KMS-11 (cell line): ENCODE results near the gene LGALSL.

Experiments used
- H2AFZ ChIP-seq: fragments of 200-600 bp; sonication (generic); 2 replicates; pipeline ENCODE4 v1.6.1; 2016; ENCODE audit warnings: antibody characterized with exemption, mixed run types, low read depth
- H3K27ac ChIP-seq: fragments of 200-600 bp; sonication (generic); 2 replicates; pipeline ENCODE4 v1.6.1; 2016; ENCODE audit warnings: mild to moderate bottlenecking, mixed run types
- H3K27me3 ChIP-seq: fragments of 200-600 bp; sonication (generic); 2 replicates; pipeline ENCODE4 v1.6.1; 2017; ENCODE audit warnings: mild to moderate bottlenecking, low read depth, mixed run types, moderate library complexity; ENCODE audit not compliant: insufficient read depth
- H3K36me3 ChIP-seq: fragments of 200-600 bp; sonication (generic); 2 replicates; pipeline ENCODE4 v1.6.1; 2017; ENCODE audit warnings: mild to moderate bottlenecking, mixed run types; ENCODE audit not compliant: insufficient read depth
- H3K4me1 ChIP-seq: fragments of 200-600 bp; sonication (generic); 2 replicates; pipeline ENCODE4 v1.6.1; 2016; ENCODE audit warnings: mild to moderate bottlenecking, low read depth, mixed run types; ENCODE audit not compliant: poor library complexity, severe bottlenecking
- H3K4me2 ChIP-seq: fragments of 200-600 bp; sonication (generic); 2 replicates; pipeline ENCODE4 v1.7.0; 2016; ENCODE audit warnings: mild to moderate bottlenecking, mixed run types
- H3K4me3 ChIP-seq: fragments of 200-600 bp; sonication (generic); IDR thresholded peaks from 2 replicates; pipeline ENCODE4 v1.6.1; 2017; ENCODE audit warnings: low read depth, low read length, mixed read lengths; ENCODE audit not compliant: insufficient read depth
- H3K79me2 ChIP-seq: fragments of 200-600 bp; sonication (generic); 2 replicates; pipeline ENCODE4 v1.6.1; 2016; ENCODE audit warnings: low read depth, mixed run types; ENCODE audit not compliant: insufficient read depth
- H3K9ac ChIP-seq: fragments of 200-600 bp; sonication (generic); 2 replicates; pipeline ENCODE4 v1.6.1; 2016; ENCODE audit warnings: mild to moderate bottlenecking, mixed run types
- H4K20me1 ChIP-seq: fragments of 200-600 bp; sonication (generic); 2 replicates; pipeline ENCODE4 v1.6.1; 2016; ENCODE audit warnings: mild to moderate bottlenecking, mixed run types; ENCODE audit not compliant: insufficient read depth
- CTCF ChIP-seq: fragments of 200-600 bp; sonication (generic); conservative IDR thresholded peaks from 2 replicates; pipeline ENCODE4 v1.6.1; 2017; ENCODE audit warnings: low read depth, mild to moderate bottlenecking, antibody characterized with exemption, low read length, moderate library complexity, mixed read lengths

Gene LGALSL

DNA sequence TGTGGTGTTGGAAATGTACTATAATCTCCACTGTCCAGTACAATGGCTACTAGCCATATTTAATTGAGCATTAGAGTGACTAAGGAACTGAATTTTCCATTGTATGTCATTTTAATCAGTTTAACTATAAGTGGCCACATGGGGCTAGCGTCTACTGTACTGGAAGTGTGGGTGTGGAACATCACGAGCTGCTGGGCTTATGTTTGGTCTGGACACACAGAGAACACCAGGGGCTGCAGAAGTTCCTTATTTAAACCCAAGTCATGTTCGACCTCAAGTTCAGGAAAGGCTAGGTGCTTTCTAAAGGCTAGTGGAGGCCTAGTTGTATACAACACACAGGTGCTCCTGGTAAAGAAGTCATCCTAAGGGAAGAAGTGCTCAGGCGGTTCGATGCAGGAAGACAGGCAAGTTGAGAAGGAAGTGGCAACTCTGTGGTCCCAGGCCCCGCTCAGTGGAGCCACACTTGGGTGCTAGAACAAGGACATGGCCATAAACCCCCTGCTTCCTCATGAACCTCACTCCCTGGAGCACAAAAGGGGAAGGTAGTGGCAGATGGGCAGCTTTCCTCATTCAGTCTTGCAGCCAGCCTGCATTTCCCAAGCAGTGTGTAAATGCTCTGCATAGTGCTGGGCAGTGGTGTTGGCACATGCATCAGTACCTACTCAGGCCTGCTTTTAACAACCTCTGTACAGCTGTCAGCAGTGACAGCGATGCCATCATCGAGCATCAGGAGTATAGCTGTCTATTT is 13.3 kb downstream of the LGALSL start:
- Histone ChIP-seq H3K4me2 (no peak overlapping the region), H3K9ac (no peak overlapping the region), H4K20me1 (no peaks in the 10 kb centered on the region), H3K4me1 (no peaks in the 10 kb centered on the region), H3K79me2 (no peaks in the 10 kb centered on the region), H3K27ac (no peak overlapping the region), H3K27me3 (no peaks in the 10 kb centered on the region; the same call in 1 of the 2 replicates), H3K36me3 (no peaks in the 10 kb centered on the region), H2AFZ (no peak overlapping the region), H3K4me3 (no peak overlapping the region)
- no peak for TF ChIP-seq CTCF

- H4K20me1 ChIP-seq, result no peaks in the 10 kb centered on the region
- H3K9ac ChIP-seq, result no peak overlapping the region
- no peak overlapping the region for H3K4me2 ChIP-seq
- no peak for TF ChIP-seq CTCF
- no peaks in the 10 kb centered on the region for H3K4me1 ChIP-seq
- H3K27me3 ChIP-seq, result no peaks in the 10 kb centered on the region; the same call in 1 of the 2 replicates
- no peaks in the 10 kb centered on the region for H3K79me2 ChIP-seq
- H3K4me3 ChIP-seq, result no peak overlapping the region
- H3K36me3 ChIP-seq, result no peaks in the 10 kb centered on the region
- H2AFZ ChIP-seq, result no peak overlapping the region
- no peak overlapping the region for H3K27ac ChIP-seq
Observed at GRCh38 chr2:64469261-64469660, 15.3 kb downstream of the LGALSL start.

DNA sequence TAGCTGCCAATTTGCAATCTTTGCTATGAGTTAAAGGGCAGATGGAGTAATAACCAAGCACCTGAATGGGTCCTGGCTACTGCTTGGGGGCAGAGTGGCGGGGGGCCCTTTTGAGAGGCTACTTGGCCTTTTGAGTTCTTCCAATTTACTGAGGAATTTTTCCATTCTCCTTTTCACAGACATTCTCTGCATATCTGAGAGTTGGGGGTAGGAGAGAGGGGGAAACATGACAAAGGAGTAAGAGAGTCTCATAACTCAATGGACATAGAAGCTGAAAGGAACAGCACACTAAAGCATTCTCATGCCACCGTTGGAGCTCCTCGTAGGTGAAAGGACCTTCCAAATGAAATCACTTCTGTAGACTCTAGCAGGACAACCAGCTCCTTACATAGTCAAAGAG is 16.1 kb downstream of the LGALSL start:
- H4K20me1 ChIP-seq, result no peaks in the 10 kb centered on the region
- no peaks in the 10 kb centered on the region for H3K79me2 ChIP-seq
- no peaks in the 10 kb centered on the region for H3K36me3 ChIP-seq
- no peak overlapping the region for H3K9ac ChIP-seq
- no peak for TF ChIP-seq CTCF
- H2AFZ ChIP-seq, result no peak overlapping the region
- no peak overlapping the region for H3K27ac ChIP-seq
- H3K27me3 ChIP-seq, result no peaks in the 10 kb centered on the region; the same call in 1 of the 2 replicates
- no peaks in the 10 kb centered on the region for H3K4me1 ChIP-seq
- no peak overlapping the region for H3K4me2 ChIP-seq
- no peak overlapping the region for H3K4me3 ChIP-seq

GRCh38 chr2:64470766-64471295 is 16.9 kb downstream of the LGALSL start:
- Histone ChIP-seq H3K4me1 (no peaks in the 10 kb centered on the region), H3K79me2 (no peaks in the 10 kb centered on the region), H3K9ac (no peak overlapping the region), H3K36me3 (no peaks in the 10 kb centered on the region), H3K4me2 (no peak overlapping the region), H3K4me3 (no peak overlapping the region), H2AFZ (no peak overlapping the region), H3K27ac (no peak overlapping the region), H3K27me3 (no peaks in the 10 kb centered on the region; the same call in 1 of the 2 replicates), H4K20me1 (no peaks in the 10 kb centered on the region)
- TF ChIP-seq CTCF, result no peak
